HuH-7.5 (cell line): ENCODE data around the gene S1PR5.
"Not testable (repeated sequence)": the region's sequence is repeated elsewhere in the genome, so short reads cannot be mapped to it uniquely, and the experiment has no call there.

Experiments used
- DNase-seq: peaks from one replicate; pipeline ENCODE4 v3.0.0; 2011; ENCODE audit warnings: low spot score

S1PR5 gene

DNA sequence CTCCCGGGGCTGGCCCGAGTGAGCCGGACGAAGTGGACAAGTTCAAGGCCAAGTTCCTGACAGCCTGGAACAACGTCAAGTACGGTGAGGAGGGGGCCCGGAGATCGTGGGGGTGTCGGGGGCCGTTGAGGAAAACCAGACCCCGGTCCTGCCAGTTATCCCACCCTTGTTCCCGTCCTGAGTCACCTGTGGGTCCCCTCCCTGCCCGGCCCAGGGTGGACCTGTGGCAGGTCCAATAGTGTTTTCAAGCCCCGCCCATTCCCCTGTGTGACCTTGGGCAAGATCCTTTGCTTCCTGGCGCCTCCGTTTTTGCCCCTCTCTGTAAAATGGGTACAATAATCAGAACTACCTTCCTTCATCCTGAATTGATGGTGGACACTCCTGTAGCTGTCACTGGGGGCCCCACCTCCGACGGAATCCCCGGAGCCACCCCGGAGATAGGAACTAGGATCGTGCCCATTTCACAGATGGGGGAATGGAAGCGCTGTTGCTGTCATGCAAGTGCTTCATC, 27.1 kb upstream of the S1PR5 start:
- peak; percentile 63 for DNase-seq

DNA sequence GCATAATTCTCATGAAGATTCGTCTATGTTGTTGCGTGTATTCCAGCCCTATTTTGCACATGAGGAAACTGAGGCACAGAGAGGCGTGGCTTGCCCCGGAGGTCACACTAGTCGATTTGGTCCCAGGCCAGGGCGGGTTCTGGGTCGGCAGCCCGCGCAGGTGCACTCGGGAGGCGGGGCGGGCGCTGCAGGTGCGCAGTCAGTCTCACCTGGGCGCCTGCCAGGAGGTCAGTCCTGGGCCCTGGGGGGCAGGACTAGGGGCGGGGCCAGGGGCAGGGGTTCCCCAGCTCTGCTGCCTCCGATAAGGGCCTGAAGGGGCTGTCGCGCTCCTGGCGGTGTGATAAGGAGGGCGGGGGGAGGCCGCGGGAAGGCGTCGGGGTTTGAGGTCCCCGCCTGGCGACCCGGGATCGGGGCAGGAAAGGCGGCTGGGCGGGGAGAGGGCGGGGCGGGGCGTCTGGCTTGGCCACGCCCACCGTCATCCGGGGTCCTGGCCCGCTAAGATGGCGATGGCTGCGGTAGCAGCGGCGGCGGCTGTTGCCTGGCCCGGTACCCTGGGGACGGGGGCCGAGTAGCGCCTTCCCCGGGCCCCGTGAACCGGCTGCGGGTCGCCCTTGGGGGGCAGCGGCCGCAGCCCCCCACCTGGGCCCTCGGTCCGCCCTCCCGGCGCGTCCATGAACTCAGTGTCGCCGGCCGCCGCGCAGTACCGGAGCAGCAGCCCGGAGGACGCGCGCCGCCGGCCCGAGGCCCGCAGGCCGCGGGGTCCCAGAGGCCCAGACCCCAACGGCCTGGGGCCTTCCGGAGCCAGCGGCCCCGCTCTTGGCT, 26.4 kb upstream of the S1PR5 start, which contains the start of gene ATG4D:
TSS of gene ATG4D (plus strand) at position 485 of the 822 bp plus-strand sequence. CDS start at position 672, 187 bp downstream.
- DNase-seq: peak; percentile 97

DNA sequence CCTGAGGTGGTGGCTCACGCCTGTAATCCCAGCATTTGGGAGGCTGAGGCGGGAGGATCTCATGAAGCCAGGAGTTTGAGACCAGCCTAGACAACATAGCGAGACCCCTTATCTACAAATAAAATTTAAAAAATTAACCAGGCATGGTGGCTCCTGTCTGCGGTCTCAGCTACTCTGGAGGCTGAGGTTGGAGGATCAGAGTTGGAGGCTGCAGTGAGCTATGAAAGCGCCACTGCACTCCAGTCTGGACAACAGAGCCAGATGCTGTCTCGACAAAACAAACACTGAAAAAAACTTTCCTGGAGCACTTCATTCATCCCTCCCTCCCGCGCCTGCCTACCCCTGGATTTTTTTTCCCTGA, 25.8 kb upstream of the S1PR5 start:
- DNase-seq: no peak

DNA sequence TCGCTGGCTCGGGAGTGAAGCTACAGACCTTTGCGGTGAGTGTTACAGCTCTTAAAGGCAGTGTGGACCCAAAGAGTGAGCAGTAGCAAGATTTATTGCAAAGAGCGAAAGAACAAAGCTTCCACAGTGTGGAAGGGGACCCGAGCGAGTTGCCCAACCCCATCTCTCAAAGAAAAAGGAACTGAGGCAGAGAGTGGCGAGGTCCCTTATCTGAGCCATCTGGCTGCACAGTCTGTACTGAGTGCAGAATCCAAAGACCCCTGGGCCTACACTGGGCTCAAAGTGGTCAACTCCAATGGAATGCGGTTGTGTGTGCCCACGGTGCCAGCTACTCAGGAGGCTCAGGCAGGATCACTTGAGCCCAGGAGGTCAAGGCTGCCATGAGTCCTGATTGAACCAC, 21.8 kb upstream of the S1PR5 start:
- not testable (repeated sequence) for DNase-seq

DNA sequence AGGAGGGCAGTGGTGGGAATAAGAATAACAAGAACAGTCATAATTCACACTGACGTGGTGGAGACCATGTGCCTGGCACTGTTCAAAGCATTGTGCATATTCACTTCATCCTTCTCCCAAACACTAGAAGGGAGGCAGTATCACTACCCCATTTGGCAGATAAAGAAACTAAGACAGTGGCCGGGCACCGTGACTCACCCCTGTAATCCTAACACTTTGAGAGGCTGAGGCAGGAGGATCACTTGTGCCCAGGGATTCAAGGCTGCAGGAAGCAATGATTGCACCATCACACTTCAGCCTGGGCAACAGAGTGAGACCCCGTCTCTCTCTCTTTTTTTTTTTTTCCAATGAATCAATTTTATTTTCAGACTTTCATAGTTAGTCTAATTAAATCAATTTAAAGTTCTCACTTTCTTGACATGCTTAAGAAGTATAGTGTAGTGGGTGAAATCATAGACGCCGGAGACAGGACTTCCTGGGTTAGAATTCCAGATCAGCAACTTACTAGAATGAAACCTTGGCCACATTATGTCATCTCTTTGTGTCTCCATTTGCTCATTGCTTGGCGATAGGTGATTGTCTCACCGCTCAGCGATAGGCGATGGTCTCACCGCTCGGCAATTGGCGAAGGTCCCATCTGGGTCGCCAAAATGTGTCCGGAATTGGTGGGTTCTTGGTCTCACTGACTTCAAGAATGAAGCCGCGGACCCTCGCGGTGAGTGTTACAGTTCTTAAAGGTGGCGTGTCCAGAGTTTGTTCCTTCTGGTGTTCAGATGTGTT, 21.1 kb upstream of the S1PR5 start:
- DNase-seq: no peak

DNA sequence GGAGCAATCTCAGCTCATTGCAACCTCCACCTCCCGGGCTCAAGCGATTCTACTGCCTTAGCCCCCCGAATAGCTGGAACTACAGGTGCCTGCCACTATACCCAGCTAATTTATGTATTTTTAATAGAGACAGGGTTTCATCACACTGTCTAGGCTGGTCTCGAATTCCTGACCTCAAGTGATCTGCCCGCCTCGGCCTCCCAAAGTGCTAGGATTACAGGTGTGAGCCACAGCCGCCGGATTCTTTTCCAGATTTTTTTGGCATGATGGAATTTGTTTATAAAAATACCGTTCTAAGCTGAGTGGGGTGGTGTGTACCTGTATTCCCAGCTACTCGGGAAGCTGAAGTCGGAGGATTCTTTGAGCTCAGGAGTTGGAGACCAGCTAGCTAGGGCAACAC, 20.4 kb upstream of the S1PR5 start:
- no peak for DNase-seq

DNA sequence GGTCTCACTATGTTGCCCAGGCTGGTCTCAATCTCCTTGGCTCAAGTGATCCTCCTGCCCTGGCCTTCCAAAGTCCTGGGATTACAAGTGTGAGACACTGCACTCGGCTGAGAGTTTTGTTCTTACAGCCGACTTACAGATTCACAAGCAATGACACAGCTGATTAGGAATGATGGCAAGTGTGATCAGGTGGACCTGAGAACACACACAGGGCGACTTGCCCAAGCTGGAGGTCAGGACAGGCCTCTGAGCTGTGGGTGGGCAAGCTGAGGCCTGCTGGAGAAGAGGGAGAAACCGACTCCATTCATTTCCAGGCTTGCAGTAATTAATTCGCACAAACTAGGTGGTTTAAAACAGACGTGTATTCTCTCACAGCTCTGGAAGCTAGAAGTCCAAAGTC, 18.4 kb upstream of the S1PR5 start:
- DNase-seq: no peak

DNA sequence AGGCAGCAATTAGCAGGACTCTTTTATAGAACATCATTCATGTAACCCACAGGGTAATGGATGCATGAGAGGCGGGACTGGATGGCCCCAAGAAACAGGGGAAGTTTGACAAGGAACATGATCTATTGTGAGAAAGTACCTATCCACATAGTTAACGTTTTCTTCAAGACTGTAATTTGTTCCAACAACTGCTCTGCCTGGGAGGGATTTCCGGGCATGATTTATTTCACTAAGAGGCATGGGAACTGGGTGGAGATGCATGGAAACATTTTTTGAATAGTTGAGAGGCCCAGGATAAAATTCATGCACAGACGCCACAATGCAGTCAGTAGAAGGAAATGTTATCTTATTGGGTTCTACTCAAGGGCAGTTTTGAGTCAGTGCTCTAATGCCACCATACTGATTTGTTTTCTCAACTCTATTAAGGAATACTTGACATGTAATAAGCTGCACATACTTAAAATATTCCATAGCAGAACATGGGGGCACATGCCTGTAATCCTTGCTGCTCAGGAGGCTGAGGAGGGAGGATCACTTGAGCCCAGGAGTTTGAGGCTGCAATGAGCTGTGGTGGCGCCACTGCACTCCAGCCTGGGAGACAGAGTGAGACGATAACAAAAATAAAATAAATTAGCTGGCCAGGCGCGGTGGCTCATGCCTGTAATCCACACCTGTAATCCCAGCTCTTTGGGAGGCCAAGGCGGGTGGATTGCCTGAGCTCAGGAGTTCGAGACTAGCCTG, 16.6 kb upstream of the S1PR5 start:
- DNase-seq: no peak

DNA sequence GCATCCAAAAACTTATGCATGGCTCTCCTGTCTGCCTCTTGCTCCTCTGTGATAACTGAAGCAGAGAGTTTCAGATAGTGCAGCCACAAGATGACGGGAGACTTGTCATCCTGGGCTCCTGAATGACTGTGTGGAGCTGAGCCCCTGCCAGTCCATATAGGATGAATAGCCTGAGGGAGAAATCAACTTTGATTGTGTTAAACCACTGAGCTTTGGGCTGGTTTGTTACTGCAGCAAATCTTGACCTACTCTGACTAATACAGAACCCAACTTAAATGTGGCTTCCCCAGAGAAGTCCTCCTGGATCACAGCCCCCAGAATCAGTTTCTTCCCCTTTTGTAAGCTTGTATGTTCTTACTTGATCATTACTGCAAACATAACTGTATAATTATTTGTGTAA, 15.2 kb upstream of the S1PR5 start:
- no peak for DNase-seq

DNA sequence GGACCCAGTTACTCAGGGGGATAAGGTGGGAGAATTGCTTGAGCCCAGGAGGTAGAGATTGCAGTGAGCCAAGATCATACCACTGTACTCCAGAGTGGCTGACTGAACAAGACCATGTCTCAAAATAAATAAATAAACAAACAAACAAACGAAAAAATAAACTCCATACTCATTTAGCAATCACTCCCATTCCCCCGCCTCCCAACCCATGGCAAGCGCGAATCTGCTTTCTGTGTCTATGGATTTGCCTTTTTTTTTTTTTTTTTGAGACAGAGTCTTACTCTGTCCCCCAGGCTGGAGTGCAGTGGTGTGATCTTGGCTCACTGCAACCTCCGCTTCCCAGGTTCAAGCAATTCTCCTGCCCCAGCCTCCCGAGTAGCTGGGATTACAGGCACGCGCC, 9.6 kb upstream of the S1PR5 start:
- DNase-seq: not testable (repeated sequence)

DNA sequence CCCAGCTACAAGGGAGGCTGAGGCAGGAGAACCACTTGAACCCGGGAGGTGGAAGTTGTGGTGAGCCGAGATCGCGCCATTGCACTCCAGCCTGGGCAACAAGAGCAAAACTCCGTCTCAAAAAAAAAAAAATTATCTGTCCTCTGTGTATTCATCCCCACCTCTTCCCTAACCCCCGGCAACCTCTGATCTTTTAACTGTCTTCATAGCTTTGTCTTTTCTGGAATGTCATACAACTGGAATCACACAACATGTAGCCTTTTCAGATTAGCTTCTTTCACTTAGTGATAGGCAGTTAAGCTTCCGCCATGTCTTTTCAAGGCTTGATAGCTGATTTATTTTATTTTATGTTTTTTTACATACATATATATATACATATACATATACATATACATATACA, 8.4 kb upstream of the S1PR5 start:
- DNase-seq: no peak

DNA sequence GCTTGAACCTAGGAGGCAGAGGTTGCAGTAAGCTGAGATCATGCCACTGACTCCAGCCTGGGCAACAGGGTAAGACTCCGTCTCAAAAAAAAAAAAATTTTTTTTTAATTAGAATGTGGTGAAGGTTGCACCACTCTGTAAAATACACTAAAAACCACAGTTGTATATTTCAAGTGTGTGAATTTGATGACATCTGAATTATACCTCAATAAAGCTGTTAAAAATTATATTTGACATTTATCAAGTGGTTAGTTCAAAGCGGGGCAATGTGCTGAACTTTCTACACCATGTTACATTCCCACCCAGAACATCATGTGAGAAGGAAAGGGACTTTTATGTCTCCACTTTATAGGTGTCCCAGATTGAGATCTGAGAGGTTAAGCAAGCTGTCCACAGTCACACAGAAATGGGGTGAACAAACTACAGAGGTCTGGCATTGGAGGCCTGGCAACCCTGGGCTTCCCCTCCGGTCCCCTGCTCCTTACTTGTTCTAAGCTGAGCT, 5.9 kb upstream of the S1PR5 start:
- no peak for DNase-seq

DNA sequence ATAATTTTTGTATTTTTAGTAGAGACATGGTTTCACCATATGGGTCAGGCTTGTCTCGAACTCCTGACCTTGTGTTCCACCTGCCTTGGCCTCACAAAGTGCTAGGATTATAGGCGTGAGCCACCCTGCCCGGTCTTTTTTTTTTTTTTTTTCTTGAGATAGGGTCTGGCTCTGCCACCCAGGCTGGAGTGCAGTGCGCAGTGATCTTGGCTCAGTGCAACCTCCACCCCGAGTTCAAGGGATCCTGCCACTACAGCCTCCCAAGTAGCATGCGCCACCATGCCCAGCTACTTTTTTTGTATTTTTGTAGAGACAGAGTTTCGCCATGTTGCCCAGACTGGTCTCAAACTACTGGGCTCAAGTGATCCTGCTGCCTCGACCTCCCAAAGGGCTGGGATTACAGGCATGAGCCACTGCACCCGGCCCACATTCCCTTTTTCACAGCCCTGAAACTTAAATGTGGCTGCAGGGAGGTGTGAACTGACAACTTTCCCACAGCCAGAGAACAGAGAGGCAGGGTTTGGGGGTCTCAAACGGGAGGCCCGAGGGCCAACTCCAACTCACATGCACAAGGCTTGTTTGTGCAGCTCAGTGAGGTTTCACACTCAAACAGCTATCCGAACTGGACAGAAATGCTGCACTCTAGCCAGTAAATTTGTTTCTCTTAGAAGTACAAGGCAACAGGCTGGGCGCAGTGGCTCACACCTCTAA, 4.4 kb upstream of the S1PR5 start:
- DNase-seq: no peak

DNA sequence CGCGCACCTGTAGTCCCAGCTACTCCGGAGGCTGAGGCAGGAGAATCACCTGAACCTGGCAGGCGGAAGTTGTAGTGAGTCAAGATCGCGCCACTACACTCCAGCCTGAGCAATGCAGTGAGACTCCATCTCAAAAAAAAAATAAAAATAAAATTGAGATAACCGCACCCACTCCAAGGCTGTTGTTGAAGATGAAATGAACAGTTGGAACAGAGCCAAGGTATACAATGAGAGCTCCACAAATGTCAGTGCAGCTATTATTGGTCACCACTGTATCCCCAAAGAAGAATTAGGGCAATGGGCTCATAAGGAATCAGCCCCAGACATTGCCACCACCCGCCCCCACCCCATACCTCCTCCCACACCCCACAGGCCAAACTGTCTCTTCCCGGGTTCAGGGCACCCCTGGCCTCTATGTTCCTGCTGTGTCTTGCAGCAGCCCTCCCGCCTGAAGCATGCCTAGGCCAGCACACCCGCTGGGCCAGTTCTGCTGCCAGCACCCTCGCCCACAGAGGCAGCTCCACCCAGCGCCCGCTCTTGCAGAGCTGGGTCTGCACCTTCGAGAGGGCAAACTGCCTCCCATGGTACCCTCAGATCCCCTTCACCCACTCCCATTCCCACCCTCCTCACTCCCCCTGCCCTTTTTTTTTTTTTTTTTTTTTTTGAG, 3.5 kb upstream of the S1PR5 start:
- DNase-seq: no peak

DNA sequence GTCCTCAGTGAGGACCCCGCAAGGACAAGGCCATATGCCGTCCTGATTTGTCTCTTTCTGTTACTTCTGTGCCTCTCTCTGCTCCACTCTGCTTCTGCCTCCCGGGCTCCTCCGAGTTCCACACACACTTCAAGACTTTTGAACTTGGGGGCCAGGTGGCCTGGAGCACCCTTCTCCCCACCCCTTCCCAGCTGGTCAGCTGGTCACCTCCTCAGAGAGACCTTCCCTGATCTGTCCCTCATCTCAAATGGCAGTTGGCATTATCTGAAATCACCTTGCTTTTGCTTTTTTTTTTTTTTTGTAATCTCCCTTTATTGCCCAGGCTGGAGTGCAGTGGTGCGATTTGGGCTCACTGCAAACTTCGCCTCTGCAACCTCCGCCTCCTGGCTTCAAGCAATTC, 2.2 kb upstream of the S1PR5 start:
- DNase-seq: no peak

DNA sequence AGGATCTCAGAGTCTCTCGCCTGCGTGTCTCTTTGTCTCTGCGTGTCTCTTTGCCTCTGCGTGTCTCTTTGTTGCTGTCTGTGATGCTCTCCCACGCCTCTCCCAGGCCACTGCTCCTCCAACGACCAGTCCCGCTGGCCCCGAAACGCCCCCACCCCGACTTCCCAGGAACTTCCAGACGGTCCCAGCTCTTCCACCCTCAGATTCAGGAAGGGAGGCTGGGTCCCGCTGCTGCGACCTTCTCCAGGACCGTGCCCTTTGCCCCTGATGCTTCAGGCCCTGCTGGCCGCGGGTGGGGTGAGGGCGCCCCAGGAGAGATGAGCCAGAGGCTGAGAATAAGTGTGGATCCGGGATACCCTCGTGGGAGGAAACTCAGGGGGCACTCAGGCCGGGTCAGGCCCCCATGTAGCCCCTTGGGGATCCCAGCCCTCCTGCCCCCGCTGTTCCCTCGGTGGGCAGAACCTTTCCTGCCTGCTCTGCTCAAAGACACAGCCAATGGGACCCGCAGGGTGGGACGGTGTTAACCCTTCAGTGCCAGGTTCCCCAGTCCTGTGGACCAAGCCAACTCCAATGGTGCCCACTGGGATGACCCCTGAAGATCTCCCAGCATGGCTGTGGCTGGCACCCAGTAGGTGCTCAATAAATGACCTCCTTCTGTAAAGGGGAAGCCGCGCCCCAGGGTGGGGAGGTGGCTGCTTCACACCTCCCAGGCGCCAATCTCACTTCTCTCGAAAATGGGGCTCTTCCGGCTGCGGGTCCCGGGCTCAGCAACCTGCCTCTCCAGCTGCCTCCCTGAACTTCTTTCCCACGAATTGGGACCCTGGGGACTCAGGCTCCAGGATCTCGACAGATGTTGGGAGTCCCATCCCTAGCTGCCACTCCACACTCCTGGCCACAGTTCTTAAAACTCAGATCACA, 1.5 kb upstream of the S1PR5 start:
- DNase-seq: no peak

DNA sequence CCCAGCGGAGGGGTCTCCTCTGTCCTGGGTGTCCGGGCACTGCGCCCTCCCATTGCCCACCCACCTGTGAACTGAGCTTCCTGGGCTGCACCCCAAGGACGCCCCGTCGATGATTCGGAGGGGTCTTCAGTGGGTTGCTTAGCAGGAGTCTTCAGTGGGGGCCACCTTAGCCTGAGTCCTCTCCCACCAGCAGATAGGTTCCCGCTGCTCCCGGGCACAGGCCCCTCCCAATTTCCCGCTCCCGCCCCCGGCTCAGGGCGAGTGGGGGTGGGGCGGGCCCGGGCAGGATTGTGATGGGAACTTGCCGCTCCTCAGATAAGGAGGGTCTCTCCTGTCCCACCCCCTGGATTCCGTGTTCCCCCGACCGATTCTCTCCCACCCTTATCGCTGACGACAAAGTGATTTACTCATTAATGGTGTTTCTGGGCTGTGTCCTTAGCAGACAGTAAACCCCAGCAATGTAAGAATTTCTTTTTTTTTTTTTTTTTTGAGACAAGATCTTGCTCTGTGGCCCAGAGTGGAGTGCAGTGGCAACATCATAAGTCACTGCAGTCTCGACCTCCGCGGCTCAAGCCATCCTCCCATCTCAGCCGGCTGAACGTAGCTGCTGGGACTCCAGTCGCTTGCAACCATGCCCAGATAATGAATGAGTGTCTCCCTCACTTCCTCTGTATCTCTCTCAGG, 655 bp upstream of the S1PR5 start:
- peak; percentile 79 for DNase-seq

DNA sequence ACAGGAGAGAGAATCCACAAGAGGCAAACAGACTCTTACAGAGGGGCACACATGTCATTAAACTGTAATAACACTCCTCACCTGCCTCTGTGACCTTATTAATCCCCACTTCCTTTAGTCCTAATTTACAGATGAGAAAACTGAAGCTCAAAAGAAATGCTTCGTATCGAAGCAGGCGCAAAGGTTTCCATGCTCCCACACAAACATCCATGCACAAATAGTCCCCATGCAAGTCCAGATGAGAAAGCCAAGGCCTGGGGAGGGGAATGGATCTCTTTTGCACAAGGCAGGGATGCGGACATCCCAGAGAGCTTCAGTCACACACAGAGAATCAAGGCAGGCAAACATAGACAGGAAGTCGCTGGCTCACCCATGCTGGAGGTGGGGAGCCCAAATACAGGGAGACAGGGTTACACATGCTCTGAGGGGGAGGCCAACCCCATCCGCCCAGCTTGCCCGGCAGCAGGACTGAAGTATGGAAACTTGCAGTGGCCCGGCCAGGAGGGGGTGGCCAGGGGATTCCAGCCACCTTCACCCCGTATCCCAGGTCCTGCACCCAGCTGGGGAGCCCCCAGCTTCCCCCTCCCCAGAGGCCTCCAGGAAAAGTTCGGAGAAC, 468 bp downstream of the S1PR5 start:
- no peak for DNase-seq

DNA sequence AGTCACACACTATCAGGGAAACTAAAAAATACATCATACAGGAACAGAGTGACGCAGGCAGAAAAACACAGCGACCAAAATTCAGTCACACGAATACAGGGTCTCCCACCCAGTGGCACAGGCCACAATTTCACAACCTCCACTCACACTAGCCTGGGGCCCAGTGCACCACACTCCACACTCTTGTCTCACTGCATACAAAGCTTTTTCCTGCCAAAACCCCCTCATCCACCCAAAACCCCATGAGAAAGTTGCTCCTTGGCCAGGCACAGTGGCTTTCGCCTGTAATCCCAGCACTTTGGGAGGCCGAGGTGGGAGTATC, 1.2 kb downstream of the S1PR5 start:
- no peak for DNase-seq
